ENCODE results near the gene KLHL8.

Gene KLHL8

GRCh38 chr4:87120010-87120409, 100.4 kb downstream of the KLHL8 start:
- TF ChIP-seq ZC3H10 (CRISPR knock-in tag; IDR thresholded peaks at IDR 0.05) (no peak), BACH2 (CRISPR knock-in tag; IDR thresholded peaks at IDR 0.05; ENCODE audit: borderline replicate concordance) (no peak), GLIS3 (CRISPR knock-in tag; IDR thresholded peaks at IDR 0.05) (no peak), POU6F1 (CRISPR knock-in tag; IDR thresholded peaks at IDR 0.05; ENCODE audit: borderline replicate concordance, low read depth) (no peak), SNAI2 (CRISPR knock-in tag; IDR thresholded peaks at IDR 0.05) (no peak), RARB (CRISPR knock-in tag; IDR thresholded peaks at IDR 0.05) (no peak), ISL1 (CRISPR knock-in tag; IDR thresholded peaks at IDR 0.05) (no peak), ZNF70 (CRISPR knock-in tag; IDR thresholded peaks at IDR 0.05) (no peak), PATZ1 (CRISPR knock-in tag; IDR thresholded peaks at IDR 0.05; ENCODE audit: borderline replicate concordance) (no peak), TCF4 (CRISPR knock-in tag; IDR thresholded peaks at IDR 0.05; ENCODE audit: borderline replicate concordance) (no peak), TOX (CRISPR knock-in tag; IDR thresholded peaks at IDR 0.05; ENCODE audit: borderline replicate concordance) (no peak), ESRRG (CRISPR knock-in tag; IDR thresholded peaks at IDR 0.05) (no peak), OSR1 (CRISPR knock-in tag; IDR thresholded peaks at IDR 0.05) (no peak)
- no peak for ATAC-seq

GRCh38 chr4:87118826-87119225, 101.6 kb downstream of the KLHL8 start:
- ATAC-seq = peak; percentile 86

More at GRCh38 chr4:87118826-87119225, 101.6 kb downstream of the KLHL8 start:
- no peak for TF ChIP-seq ARNTL (CRISPR knock-in tag; IDR thresholded peaks at IDR 0.05; ENCODE audit: borderline replicate concordance, low read depth)
- TF ChIP-seq ZNF70 (CRISPR knock-in tag; IDR thresholded peaks at IDR 0.05) = no peak
- TF ChIP-seq TSHZ2 (CRISPR knock-in tag; IDR thresholded peaks at IDR 0.05) = no peak
- no peak for TF ChIP-seq ISL1 (CRISPR knock-in tag; IDR thresholded peaks at IDR 0.05)
- no peak for TF ChIP-seq ZFP3 (CRISPR knock-in tag; IDR thresholded peaks at IDR 0.05)
- no peak for TF ChIP-seq ZFP30 (CRISPR knock-in tag; IDR thresholded peaks at IDR 0.05)
- TF ChIP-seq TCF4 (CRISPR knock-in tag; IDR thresholded peaks at IDR 0.05; ENCODE audit: borderline replicate concordance) = no peak
- TF ChIP-seq CREB5 (CRISPR knock-in tag; IDR thresholded peaks at IDR 0.05; ENCODE audit: low read depth) = no peak
- TF ChIP-seq PATZ1 (CRISPR knock-in tag; IDR thresholded peaks at IDR 0.05; ENCODE audit: borderline replicate concordance) = no peak
- TF ChIP-seq BACH2 (CRISPR knock-in tag; IDR thresholded peaks at IDR 0.05; ENCODE audit: borderline replicate concordance) = no peak
- no peak for TF ChIP-seq ZNF8 (CRISPR knock-in tag; IDR thresholded peaks at IDR 0.05)
- no peak for TF ChIP-seq TOX (CRISPR knock-in tag; IDR thresholded peaks at IDR 0.05; ENCODE audit: borderline replicate concordance)
- TF ChIP-seq SNAI2 (CRISPR knock-in tag; IDR thresholded peaks at IDR 0.05) = no peak
- no peak for TF ChIP-seq CSDC2 (CRISPR knock-in tag; IDR thresholded peaks at IDR 0.05)
- no peak for TF ChIP-seq PPARA (CRISPR knock-in tag; IDR thresholded peaks at IDR 0.05; ENCODE audit: borderline replicate concordance)
- TF ChIP-seq RARB (CRISPR knock-in tag; IDR thresholded peaks at IDR 0.05) = no peak
- TF ChIP-seq ZC3H10 (CRISPR knock-in tag; IDR thresholded peaks at IDR 0.05) = no peak
